MCF 10A (cell line): Measurements from ENCODE around the gene TYW3. TPM values are rescaled to one million over a fixed set of nuclear protein-coding genes. Genes with fewer than 3 reads are reported as not detected.
"Not testable (repeated sequence)": the region's sequence is repeated elsewhere in the genome, so short reads cannot be mapped to it uniquely, and the experiment has no call there.

Experiments used
- BruUV-seq: library from RNA; stranded (reverse); fragments of 400-500 nt; replicated peaks from 2 replicates; lab custom pipeline; 2021; lab: Mats Ljungman, UMichigan
- CTCF ChIA-PET: fragments of 300-600 bp; sonication (Branson Sonifier 250); formaldehyde crosslinking; extraction: SDS; loops from one replicate; lab custom pipeline; 2021; ENCODE audit warnings: antibody characterized with exemption, inconsistent platforms; lab: Yijun Ruan, JAX
- POLR2A ChIA-PET: fragments of 300-600, 350-650 bp; sonication (Branson Sonifier 250); formaldehyde crosslinking; extraction: SDS; loops from one replicate; lab custom pipeline; 2020; ENCODE audit warnings: antibody characterized with exemption, inconsistent platforms; lab: Yijun Ruan, JAX
- DNase-seq: peaks from one replicate; pipeline ENCODE4 v3.0.0-alpha.2; 2018; ENCODE audit not compliant: unreplicated experiment
- H3K27ac Mint-ChIP-seq: one replicate; pipeline ENCODE4 v1.8.0; 2022; ENCODE audit warnings: mild to moderate bottlenecking, low read depth, mixed read lengths; ENCODE audit not compliant: unreplicated experiment
- H3K27me3 Mint-ChIP-seq: one replicate; pipeline ENCODE4 v1.8.0; 2022; ENCODE audit warnings: mixed read lengths; ENCODE audit not compliant: insufficient read depth, unreplicated experiment
- H3K36me3 Mint-ChIP-seq: one replicate; pipeline ENCODE4 v1.8.0; 2022; ENCODE audit warnings: mild to moderate bottlenecking, moderate library complexity, mixed read lengths; ENCODE audit not compliant: insufficient read depth, unreplicated experiment
- H3K4me1 Mint-ChIP-seq: one replicate; pipeline ENCODE4 v1.8.0; 2022; ENCODE audit warnings: mixed read lengths; ENCODE audit not compliant: insufficient read depth, unreplicated experiment
- H3K4me3 Mint-ChIP-seq: one replicate; pipeline ENCODE4 v1.8.0; 2022; ENCODE audit warnings: mild to moderate bottlenecking, moderate library complexity, mixed read lengths; ENCODE audit not compliant: unreplicated experiment
- H3K9me3 Mint-ChIP-seq: one replicate; pipeline ENCODE4 v1.8.0; 2022; ENCODE audit warnings: mixed read lengths; ENCODE audit not compliant: unreplicated experiment
- intact Hi-C: fragments of 100-400 bp; cut with micrococcal nuclease; formaldehyde crosslinking; loops from 2 replicates; pipeline ENCODE4 v1.14.1; 2022
- total RNA-seq: library from RNA; stranded (reverse); gene quantifications from 2 replicates; pipeline ENCODE4 v1.2.3, GENCODE V29; 2022
- TF ChIP-seq, protein P1 (sequence below): fragments of 200-600 bp; IDR thresholded peaks from one replicate; pipeline ENCODE4 v1.8.0; 2022; ENCODE audit warnings: antibody characterized with exemption, mild to moderate bottlenecking; ENCODE audit not compliant: unreplicated experiment

TYW3 gene
- total RNA-seq, 1 experiment from 2014 or later, result 22.6 TPM

DNA sequence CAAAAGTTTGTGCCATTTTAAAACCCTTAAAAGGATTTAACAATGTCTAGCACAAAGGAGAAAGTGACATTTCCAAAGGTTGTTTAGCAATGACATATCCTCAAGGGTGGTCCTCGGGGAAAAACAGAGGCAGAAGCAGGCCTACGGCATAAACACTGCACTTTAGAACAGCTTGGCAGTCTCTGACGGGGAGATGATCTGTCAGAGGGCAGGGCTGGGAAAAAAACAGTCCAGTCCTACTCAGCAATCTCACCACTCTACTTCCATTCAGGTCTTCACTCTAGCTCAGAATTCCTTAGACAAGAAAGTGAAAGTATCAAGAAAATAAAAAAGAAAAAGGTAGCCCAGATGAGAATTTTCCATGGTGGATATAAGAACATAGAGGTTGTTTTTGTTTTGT lies 4.2 kb upstream of the TYW3 start:
- intact Hi-C loops, result no loop called here
- no peaks in the 10 kb centered on the region for H3K27me3 Mint-ChIP-seq
- TF ChIP-seq, protein P1, sequence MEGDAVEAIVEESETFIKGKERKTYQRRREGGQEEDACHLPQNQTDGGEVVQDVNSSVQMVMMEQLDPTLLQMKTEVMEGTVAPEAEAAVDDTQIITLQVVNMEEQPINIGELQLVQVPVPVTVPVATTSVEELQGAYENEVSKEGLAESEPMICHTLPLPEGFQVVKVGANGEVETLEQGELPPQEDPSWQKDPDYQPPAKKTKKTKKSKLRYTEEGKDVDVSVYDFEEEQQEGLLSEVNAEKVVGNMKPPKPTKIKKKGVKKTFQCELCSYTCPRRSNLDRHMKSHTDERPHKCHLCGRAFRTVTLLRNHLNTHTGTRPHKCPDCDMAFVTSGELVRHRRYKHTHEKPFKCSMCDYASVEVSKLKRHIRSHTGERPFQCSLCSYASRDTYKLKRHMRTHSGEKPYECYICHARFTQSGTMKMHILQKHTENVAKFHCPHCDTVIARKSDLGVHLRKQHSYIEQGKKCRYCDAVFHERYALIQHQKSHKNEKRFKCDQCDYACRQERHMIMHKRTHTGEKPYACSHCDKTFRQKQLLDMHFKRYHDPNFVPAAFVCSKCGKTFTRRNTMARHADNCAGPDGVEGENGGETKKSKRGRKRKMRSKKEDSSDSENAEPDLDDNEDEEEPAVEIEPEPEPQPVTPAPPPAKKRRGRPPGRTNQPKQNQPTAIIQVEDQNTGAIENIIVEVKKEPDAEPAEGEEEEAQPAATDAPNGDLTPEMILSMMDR, result no peak
- ChIA-PET POLR2A (no interaction called here), CTCF (interaction anchor here (0.7 to 1.4 kb wide), 2 partner anchors 8 to 39 kb away, joined by 4 to 8 read pairs; no protein-coding TSS in a partner anchor)
- peaks cover 7% of the 10 kb centered on the region for H3K4me1 Mint-ChIP-seq
- H3K9me3 Mint-ChIP-seq, result no peaks in the 10 kb centered on the region
- no peaks in the 10 kb centered on the region for H3K36me3 Mint-ChIP-seq
- H3K4me3 Mint-ChIP-seq, result no peak overlapping the region
- DNase-seq, result no peak
- BruUV-seq, result no TSS peak
- no peak overlapping the region for H3K27ac Mint-ChIP-seq

DNA sequence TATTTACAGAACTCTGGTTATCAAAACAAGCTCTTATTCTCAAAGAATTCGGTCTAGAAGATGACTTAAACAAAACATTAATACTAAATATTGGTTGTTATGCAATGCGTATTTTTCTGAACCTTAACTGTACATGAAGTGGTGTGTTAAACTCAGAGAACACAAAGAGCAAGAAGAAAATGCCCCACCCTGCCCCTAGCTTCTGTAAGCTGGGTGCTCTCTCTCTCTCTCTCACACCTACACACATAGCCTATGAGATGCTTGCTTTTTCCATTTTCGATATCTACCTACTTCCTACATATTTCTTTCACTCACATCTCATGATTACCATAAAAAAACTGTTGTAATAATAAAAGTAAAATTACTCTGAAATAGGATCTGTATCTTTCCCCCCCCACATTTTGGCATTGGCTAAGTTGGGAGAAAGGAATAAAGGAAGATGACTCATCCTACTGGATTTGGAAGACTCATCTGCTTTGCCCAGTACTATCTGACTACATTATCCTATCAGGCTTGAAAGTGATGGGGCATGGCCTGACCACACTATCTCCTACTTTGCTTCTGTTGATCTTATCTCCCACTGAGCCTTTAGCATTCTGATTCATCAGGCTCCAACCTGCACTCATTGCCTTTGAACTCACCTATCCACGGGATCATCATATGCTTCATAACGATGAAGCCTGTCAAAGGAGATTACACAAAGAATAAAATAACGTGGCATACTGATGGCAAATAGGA lies 3.0 kb upstream of the TYW3 start:
- no peak overlapping the region for H3K4me3 Mint-ChIP-seq
- intact Hi-C loops, result no loop called here
- no peak overlapping the region for H3K27ac Mint-ChIP-seq
- peak; percentile 57 for DNase-seq
- no peaks in the 10 kb centered on the region for H3K36me3 Mint-ChIP-seq
- TF ChIP-seq, protein P1, result no peak
- CTCF ChIA-PET, result interaction anchor here (0.6 to 1.1 kb wide), 2 partner anchors 26 to 49 kb away, joined by 3 to 4 read pairs; no protein-coding TSS in a partner anchor
- H3K4me1 Mint-ChIP-seq, result peaks cover 15% of the 10 kb centered on the region
- H3K27me3 Mint-ChIP-seq, result no peaks in the 10 kb centered on the region
- BruUV-seq, result no TSS peak
- no peaks in the 10 kb centered on the region for H3K9me3 Mint-ChIP-seq
- POLR2A ChIA-PET, result no interaction called here

DNA sequence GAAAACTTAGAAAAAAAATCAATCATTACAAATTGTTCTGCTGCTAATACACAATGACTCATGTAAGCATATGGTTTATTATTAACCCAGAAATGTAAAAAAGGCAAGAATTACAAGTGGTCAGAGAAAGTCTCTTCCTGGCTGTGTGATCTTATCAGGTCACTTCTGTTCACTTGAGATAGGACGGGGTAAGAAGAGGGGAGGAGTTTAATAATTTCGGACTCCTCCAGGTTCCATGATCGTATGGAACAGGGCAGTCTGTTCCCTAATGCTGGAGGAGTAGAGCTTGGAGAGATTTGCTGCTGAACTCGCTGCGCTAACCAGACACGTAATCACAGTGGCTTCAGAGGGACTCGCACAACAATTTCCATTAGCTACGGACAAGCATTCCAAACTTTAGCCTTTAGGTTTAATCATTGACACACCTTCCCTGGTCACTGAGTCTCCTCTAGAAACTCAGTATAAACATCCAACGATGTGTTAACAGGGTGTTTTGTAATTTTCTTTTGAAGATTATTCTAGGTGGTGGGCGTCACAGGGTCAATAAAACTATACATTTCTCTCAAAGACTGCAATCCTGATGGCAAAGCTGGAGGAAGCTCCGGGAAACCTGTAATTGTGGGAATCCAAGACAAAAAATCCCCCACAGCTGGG lies 1.4 kb upstream of the TYW3 start:
- no TSS peak for BruUV-seq
- Mint-ChIP-seq H3K4me3 (peak overlapping the region; percentile 81), H3K27me3 (no peaks in the 10 kb centered on the region), H3K4me1 (peaks cover 21% of the 10 kb centered on the region), H3K36me3 (no peaks in the 10 kb centered on the region), H3K9me3 (no peaks in the 10 kb centered on the region), H3K27ac (peak overlapping the region; percentile 57)
- TF ChIP-seq, protein P1, result no peak
- intact Hi-C loops, result no loop called here
- ChIA-PET CTCF (interaction anchor here (1.2 to 1.5 kb wide), 2 partner anchors 20 to 263 kb away, joined by 3 to 4 read pairs; no protein-coding TSS in a partner anchor), POLR2A (no interaction called here)
- no peak for DNase-seq

DNA sequence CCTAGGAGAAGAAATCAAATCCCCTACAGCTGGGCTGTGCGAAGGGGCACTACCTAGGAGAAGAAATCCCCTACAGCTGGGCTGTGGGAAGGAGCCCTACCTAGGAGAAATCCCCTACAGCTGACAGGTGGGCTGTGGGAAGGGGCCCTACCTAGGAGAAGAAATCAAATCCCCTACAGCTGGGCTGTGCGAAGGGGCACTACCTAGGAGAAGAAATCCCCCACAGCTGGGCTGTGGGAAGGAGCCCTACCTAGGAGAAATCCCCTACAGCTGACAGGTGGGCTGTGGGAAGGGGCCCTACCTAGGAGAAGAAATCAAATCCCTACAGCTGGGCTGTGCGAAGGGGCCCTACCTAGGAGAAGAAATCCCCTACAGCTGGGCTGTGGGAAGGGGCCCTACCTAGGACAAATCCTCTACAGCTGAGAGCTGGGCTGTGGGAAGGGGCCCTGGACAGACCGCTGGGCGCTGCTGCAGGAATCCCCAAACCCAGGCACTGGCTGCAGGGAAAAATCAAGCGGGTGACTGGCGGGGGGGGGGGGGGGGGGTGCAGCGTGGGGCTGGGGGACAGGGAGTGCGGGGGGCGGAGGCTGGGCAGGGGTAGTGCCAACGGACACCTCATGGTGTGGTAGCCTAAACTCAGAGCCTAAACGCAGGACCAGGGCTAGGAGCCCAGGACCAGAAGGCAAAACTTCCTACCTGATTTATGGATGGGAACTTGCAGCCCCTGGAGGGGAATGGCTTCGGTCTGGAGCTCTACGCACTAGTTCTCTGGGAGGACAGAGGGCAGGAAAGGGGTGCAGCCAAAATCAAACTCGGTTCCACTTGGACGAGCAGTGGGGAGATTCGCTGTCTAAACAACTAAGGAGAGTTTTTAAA lies 643 bp upstream of the TYW3 start:
- POLR2A ChIA-PET, result interaction anchor here (0.8 to 1.5 kb wide), 2 partner anchors 24 to 40 kb away, joined by 3 to 4 read pairs; no protein-coding TSS in a partner anchor
- intact Hi-C loops, H3K27me3 Mint-ChIP-seq, BruUV-seq, H3K36me3 Mint-ChIP-seq, H3K9me3 Mint-ChIP-seq, DNase-seq: not testable (repeated sequence)
- CTCF ChIA-PET, result interaction anchor here (0.8 to 1.7 kb wide), 9 partner anchors 10 to 991 kb away, joined by 3 to 8 read pairs (median 4); no protein-coding TSS in a partner anchor
- Mint-ChIP-seq H3K4me1 (peaks cover 21% of the 10 kb centered on the region), H3K4me3 (peak overlapping the region; percentile 81), H3K27ac (peak overlapping the region; percentile 91)
